ENCODE data around the gene NKX1-1. TPM values are rescaled to one million over a fixed set of nuclear protein-coding genes. Genes with fewer than 3 reads are reported as not detected.

NKX1-1 gene
- not detected for total RNA-seq (2021; fragmentation: NEBNext Ultra II Directional; extraction: Animal tissue kit (Norgen Biotek cat#: 25700))
- long read RNA-seq = 0 reads

GRCh38 chr4:1406394-1406980 is at the start of gene NKX1-1:
Gene NKX1-1, minus strand, starts transcription at chr4:1406442. Its CDS starts 0 bp downstream, at chr4:1406442.
- no peak within 1 kb of the TSS for H3K27ac Mint-ChIP-seq
- TF ChIP-seq CTCF (IDR thresholded peaks at IDR 0.05) = no peak
- no peak for DNase-seq
- no peaks in the 10 kb centered on the region for H3K36me3 Mint-ChIP-seq (ENCODE audit: low read depth)
- peaks cover 4% of the 10 kb centered on the region; the same call in 1 of the 2 replicates for H3K9me3 Mint-ChIP-seq
- no peaks in the 10 kb centered on the region for H3K4me1 Mint-ChIP-seq (ENCODE audit: low read depth)
- H3K27me3 Mint-ChIP-seq (ENCODE audit: insufficient read depth) = peaks cover 16% of the 10 kb centered on the region
- no peak within 1 kb of the TSS for H3K4me3 Mint-ChIP-seq

GRCh38 chr4:1453731-1454130 is 47.5 kb upstream of the NKX1-1 start:
- Mint-ChIP-seq H3K27ac (no peak overlapping the region), H3K9me3 (peaks cover 20% of the 10 kb centered on the region), H3K4me1 (ENCODE audit: low read depth) (no peaks in the 10 kb centered on the region), H3K36me3 (ENCODE audit: low read depth) (peaks cover 8% of the 10 kb centered on the region; the same call in 1 of the 2 replicates), H3K4me3 (no peak overlapping the region), H3K27me3 (ENCODE audit: insufficient read depth) (peaks cover 10% of the 10 kb centered on the region)
- no peak for TF ChIP-seq CTCF (IDR thresholded peaks at IDR 0.05)
- DNase-seq = no peak

- Mint-ChIP-seq H3K9me3 (peaks cover 20% of the 10 kb centered on the region), H3K27ac (no peak overlapping the region), H3K36me3 (ENCODE audit: low read depth) (peaks cover 8% of the 10 kb centered on the region; the same call in 1 of the 2 replicates), H3K4me1 (ENCODE audit: low read depth) (no peaks in the 10 kb centered on the region), H3K4me3 (no peak overlapping the region), H3K27me3 (ENCODE audit: insufficient read depth) (peaks cover 2% of the 10 kb centered on the region)
- no peak for TF ChIP-seq CTCF (IDR thresholded peaks at IDR 0.05)
- DNase-seq = no peak
Measured at GRCh38 chr4:1452431-1453051, 46.3 kb upstream of the NKX1-1 start.

DNA sequence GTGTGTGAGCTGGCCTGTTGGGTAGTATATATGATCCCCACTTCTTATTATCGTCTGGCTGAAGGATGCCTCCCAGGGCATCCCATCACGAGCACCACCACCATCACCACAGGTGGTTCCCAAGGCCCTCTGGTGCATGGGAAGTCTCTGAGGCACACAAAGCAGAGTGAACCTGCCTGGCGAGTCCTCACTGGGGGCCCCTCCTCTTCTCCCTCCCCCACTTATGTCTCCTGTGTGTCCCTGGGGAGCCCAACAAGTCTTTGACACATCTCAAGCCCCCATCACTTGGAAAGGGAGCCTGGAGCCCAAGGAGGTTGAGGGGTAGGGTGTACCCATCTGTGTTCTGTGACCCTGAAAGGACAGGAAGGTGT is 45.5 kb upstream of the NKX1-1 start:
- no peak for TF ChIP-seq CTCF (IDR thresholded peaks at IDR 0.05)
- Mint-ChIP-seq H3K4me1 (ENCODE audit: low read depth) (no peaks in the 10 kb centered on the region), H3K27ac (no peak overlapping the region), H3K9me3 (peaks cover 20% of the 10 kb centered on the region), H3K27me3 (ENCODE audit: insufficient read depth) (peaks cover 8% of the 10 kb centered on the region), H3K4me3 (no peak overlapping the region), H3K36me3 (ENCODE audit: low read depth) (peaks cover 8% of the 10 kb centered on the region; the same call in 1 of the 2 replicates)
- DNase-seq = no peak

DNA sequence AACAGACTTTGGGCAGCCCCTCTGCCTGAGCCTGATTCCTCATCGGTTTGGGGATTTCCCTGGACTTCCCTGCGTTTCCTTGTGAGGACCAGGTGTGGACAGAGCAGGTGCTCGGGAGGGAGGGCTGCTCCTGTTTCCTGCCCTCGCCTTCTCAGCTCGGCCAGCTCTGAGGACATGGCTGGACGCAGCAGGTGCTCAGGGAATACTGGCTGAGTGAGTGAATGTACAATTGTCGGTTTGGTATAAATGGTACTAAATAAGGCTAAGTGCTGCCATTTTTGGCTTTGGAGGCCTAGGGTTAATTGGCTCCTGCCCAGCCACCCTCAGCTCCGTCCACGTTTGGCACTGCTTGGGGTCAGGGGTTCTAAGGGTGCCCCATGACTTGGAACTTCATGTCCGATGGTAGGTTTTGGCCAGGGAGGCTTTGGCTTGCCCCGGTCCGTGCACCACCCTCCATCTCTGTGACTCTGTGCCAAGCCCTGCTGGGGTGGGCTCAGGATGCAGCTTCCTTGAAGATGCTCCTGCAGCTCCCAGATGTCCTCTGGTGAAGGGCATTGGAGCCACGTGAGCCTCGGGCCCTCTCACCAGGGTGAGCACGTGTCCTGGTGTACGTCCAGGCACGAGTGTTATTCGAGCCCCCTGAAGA is 45.0 kb upstream of the NKX1-1 start:
- Mint-ChIP-seq H3K36me3 (ENCODE audit: low read depth) (peaks cover 8% of the 10 kb centered on the region; the same call in 1 of the 2 replicates), H3K4me1 (ENCODE audit: low read depth) (no peaks in the 10 kb centered on the region), H3K27me3 (ENCODE audit: insufficient read depth) (peaks cover 10% of the 10 kb centered on the region), H3K27ac (no peak overlapping the region), H3K9me3 (peaks cover 20% of the 10 kb centered on the region), H3K4me3 (no peak overlapping the region)
- no peak for TF ChIP-seq CTCF (IDR thresholded peaks at IDR 0.05)
- DNase-seq = no peak

Measured in HFFc6 (cell line).